NCI-H187 (cell line): ENCODE data around the gene ALDH4A1.
"Not testable (repeated sequence)": the region's sequence is repeated elsewhere in the genome, so short reads cannot be mapped to it uniquely, and the experiment has no call there.

Source experiments
- DNase-seq, 2 experiments: peaks; one replicate each; lab custom pipeline; 2025; lab: John Stamatoyannopoulos, UW

Gene ALDH4A1

DNA sequence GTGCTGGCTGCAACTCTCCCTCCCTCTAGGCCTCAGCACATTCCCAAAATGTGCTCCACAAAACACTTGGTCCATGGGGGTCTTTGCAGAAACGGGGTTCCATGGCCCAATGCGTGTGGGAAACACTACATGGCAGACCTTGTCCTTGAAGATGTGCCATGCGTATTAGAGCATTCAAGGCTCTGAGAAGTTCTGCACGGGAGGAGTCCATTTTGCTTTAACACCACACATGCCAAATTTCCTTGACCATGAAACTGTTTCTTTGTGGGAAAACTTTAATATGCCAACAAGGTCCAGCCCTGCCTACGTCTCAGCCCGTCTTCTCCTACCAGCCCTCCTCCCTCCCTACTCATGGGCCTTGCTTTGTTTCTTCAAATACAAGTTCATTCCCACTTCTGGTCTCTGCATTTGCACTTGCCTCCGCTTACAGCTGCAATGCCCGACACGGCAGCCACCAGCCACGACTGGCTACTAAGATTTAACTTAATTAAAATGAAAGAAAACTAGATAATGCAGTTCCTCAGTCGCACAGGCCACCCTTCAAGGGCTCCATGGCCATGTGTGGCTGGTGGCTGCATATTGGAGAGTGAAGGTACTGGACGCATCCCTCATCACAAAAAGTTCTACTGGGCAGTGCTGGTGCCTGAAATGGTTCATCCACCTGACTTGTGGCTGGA, 23.7 kb downstream of the ALDH4A1 start:
- DNase-seq = no peak

GRCh38 chr1:18877282-18877681, 25.1 kb downstream of the ALDH4A1 start:
- DNase-seq = no peak

GRCh38 chr1:18876210-18876609, 26.1 kb downstream of the ALDH4A1 start:
- no peak for DNase-seq

DNA sequence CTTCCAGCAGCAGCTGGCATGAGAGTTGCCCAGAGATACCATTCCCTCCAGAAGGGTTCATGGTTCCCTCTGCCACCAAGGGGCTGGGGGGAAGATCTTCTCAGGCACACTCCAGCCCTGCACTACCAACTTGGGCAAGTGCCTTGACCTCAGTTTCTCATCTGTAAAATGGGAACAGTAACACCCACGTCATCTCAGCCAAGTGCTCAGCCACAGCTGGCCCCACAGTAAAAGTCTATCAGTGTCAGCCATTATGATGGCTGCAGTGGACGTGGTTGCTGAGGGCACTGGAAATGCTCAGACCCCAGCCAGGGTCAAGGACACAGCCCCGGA, 26.6 kb downstream of the ALDH4A1 start:
- DNase-seq = no peak

GRCh38 chr1:18875107-18875795, 27.1 kb downstream of the ALDH4A1 start:
- DNase-seq = peak; percentile 57 to 62

DNA sequence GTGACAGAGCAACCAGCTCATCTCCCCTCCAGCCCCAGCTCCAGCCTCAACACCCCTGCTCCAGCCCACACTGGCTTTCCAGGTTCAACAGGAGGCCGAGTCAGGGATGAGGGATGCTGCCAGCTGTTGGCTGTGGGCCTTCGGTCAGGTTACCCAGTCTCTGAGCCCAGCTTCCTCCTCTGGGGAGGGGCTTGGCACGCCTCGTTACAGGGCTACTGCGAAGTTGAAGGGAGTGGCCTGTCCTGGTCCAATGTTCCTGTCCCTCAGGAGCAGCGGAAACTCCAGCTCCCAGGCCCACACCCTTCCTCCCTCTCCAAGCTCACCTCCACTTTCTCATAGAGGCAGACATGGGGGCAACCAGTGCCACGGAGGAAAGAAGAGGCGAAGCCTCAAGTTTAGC, 27.8 kb downstream of the ALDH4A1 start:
- no peak for DNase-seq

- DNase-seq = no peak
Measured at GRCh38 chr1:18874036-18874435, 28.3 kb downstream of the ALDH4A1 start.

- DNase-seq = no peak
Measured at GRCh38 chr1:18872071-18872611, 30.2 kb downstream of the ALDH4A1 start.

DNA sequence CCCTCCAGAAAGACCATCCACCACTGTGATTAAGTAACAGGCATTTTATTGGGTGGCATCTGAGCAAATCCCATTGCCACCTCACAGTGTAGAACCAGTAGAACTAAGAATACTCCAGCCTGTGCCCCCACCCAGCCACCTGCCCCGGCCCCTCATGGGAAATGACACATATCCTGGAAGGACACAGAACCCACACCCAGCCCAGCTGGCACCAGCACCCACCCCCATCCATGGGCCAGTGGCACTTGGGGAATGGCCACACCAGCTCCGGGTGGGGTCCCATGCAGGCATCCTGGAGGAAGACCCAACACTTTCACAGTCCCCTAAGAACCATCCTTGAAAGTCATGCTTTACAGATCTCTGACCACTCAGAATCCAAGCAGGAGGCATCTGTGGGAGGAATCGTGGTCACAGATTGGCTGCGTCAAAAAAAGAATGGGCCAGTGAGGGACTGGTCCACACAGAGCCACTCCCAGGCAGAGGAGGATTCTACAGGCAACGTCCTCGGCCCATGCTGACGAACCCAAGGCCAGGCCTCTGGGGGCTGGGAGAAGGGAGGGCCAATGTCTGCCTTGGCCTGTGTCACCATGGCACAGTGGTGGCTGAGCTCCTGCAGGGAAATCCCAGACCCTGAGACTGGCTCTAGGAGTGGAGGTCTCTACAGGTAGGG, 30.8 kb downstream of the ALDH4A1 start:
- no peak for DNase-seq

DNA sequence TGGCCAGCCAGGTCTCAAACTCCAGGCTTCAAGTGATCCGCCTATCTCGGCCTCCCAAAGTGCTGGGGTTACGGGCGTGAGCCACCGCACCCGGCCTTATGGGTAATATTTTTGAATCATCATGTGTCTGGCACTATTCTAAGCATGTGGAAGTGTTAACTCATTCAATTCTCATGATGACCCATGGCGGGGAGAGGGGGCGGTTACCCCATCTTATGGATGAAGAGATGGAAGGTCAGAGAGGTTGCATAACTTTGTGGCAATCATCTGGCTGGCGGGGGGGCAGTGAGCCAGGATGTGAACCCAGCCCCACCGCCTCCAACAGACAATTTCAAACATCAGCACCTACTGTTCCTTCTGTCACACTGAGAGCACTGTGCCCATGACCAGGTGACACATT, 31.4 kb downstream of the ALDH4A1 start:
- DNase-seq = no peak

DNA sequence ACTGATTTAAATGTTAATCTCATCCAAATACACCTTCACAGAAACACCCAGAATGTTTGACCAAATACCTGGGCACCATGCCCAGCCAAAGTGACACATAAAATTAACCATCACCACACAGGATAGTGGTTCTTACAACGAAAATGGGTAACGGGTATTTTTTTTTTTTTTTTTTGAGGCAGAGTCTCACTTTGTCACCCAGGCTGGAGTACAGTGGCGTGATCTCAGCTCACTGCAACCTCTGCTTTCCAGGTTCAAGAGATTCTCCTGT, 31.8 kb downstream of the ALDH4A1 start:
- DNase-seq = not testable (repeated sequence)

DNA sequence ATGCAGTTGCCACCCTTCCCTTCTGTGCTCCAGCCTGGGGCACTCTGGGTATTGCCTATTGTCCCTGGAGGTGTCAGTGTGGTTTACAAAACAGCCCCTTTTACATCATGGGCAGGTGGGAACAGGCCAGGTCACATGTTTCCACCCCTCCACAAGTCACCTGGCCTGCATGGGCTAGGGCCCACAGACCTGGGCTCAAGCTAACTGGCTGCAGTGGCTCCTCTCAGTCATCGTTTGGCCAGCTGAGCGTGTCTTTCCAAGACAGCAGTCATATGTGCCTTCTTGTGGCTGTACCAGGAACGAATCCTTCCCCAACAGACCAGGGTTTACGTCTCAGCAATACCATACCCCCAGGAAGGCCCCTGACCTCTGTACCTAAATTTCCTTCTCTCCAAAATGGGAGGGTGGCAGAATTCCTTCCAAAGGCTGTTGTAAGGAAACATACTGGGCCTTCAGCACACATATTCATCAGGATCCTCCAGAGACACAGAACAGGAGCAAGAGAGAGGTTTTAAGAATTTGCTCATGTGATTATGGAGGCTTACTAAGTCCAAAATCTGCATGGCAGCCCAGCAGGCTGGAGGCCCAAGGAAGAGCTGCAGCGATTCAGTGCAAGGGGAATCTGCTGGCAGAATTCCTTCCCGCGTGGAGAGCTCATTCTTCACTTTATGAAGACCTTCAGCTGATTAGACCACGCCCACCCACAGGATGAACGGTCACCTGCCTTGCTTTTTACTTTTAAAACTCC, 32.3 kb downstream of the ALDH4A1 start:
- no peak for DNase-seq

- no peak for DNase-seq
Measured at GRCh38 chr1:18868801-18869424, 33.4 kb downstream of the ALDH4A1 start.

- no peak for DNase-seq
Measured at GRCh38 chr1:18868354-18868753, 34.0 kb downstream of the ALDH4A1 start.

DNA sequence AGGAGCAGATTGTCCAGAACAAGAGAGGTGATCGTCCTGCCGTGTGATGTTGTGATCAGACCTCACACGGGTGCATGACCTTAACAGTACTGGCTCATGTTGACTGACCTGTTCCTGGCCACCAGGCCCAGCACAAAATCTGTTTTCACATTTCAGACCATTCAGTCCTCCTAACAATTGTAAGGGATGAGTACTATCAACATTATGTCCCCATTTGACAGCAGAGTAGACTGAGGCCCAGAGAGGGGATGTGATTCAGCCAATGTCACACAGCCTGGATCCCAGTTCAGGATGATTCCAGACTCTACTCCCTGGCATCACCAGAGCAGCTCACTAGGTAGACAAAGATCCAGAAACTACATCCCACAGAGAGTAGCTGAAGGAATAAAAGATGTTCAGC, 35.5 kb downstream of the ALDH4A1 start:
- DNase-seq = no peak

DNA sequence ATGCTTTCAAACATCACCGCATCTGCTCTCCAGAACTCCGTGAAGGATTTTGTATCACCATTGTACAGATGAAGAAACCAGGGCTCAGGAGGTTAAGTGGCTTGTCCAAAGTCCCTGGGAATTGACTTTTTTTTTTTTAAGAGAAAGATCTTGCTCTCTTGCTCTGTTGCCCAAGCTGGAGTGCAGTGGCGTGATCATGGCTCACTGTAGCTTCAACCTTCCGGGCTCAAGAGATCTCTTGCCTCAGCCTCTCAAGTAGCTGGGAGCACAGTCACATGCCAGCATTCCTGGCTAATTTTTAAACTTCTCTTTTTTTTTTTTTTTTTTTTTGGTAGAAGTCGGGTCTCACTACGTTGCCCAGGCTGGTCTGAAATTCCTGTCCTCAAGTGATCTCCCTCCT, 36.0 kb downstream of the ALDH4A1 start:
- no peak for DNase-seq

DNA sequence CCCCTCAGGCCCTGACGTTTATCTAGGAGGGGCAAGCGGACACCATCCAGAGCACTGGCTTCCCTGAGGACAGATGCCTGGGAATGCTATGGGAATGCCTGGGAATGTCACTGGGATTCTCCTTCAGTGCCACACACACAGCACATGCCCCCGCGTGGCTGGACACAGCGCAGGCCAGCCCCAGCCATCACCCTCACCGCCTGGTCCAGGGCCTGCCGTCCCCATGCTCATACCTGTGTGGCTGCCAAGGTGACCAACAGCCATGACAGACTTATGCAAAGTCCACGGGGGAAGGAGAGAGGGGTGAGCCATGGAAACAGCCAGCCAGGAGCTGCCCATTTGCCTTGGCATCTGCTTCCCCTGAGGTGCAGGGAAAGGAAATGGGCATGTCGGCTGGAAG, 37.2 kb downstream of the ALDH4A1 start:
- DNase-seq = no peak

GRCh38 chr1:18861590-18861989, 40.8 kb downstream of the ALDH4A1 start:
- DNase-seq = no peak

- DNase-seq = peak in 1 of 2 experiments; percentile 47
Measured at GRCh38 chr1:18861082-18861481, 41.3 kb downstream of the ALDH4A1 start.

GRCh38 chr1:18859560-18859959, 42.8 kb downstream of the ALDH4A1 start, which contains the start of gene TAS1R2:
TSS of gene TAS1R2 (minus strand) at chr1:18859660. CDS start at chr1:18859660, 0 bp downstream.
- DNase-seq = no peak

DNA sequence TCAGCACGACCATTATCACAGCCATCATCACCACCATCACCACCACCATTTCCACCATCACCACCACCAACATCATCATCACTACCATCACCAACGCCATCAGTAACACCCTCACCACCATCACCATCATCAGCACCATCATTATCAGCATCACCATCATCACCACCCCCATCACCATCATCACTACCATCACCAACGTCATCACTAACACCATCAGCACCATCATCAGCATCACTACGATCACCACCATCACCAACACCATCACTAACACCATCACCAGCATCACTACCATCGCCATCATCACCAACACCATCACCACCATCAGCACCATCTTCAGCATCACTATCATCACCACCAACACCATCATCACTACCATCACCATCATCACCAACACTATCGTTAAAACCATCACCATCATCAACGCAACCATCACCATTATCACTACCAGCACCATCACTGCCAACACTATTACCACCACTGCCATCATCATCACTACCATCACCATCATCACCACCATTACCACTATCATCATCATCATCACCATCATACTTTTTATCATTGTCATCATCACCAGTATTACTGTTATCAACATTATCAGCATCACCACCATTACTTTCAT, 44.2 kb downstream of the ALDH4A1 start:
- no peak for DNase-seq

- no peak for DNase-seq
Measured at GRCh38 chr1:18856435-18856834, 45.9 kb downstream of the ALDH4A1 start.
